Keratinocyte (primary cell): ENCODE data around the gene PHACTR2. TPM values are rescaled to one million over a fixed set of nuclear protein-coding genes. Genes with fewer than 3 reads are reported as not detected.

Source experiments
- DNase-seq: peaks from one replicate; pipeline ENCODE4 v3.0.0-alpha.2; 2011; ENCODE audit warnings: low read depth, missing footprints, low spot score
- FAIRE-seq: peaks from 2 replicates; lab custom pipeline; 2011; peaks lifted over from hg19 to GRCh38; lab: Jason Lieb, UNC
- H2AFZ ChIP-seq: 2 replicates; pipeline ENCODE4 v1.6.0; 2012; ENCODE audit warnings: low read length, control low read depth, inconsistent platforms; ENCODE audit not compliant: control insufficient read depth
- H3K27ac ChIP-seq: 2 replicates; pipeline ENCODE4 v1.5.1; 2011; ENCODE audit warnings: low read length; ENCODE audit not compliant: control insufficient read depth, insufficient read depth
- H3K27me3 ChIP-seq: 3 replicates; pipeline ENCODE4 v1.6.0; 2011; ENCODE audit warnings: low read length; ENCODE audit not compliant: control insufficient read depth, insufficient read depth; ENCODE audit errors: extremely low read depth
- H3K36me3 ChIP-seq, 2 experiments: 2 replicates in 1 of 2; 3 replicates in 1 of 2; pipeline ENCODE4 v1.5.1; 2011; ENCODE audit warnings: low read length in 2 of 2, mild to moderate bottlenecking in 1 of 2; ENCODE audit not compliant: control insufficient read depth in 2 of 2, insufficient read depth in 2 of 2; ENCODE audit errors: extremely low read depth in 1 of 2
- H3K4me1 ChIP-seq: 3 replicates; pipeline ENCODE4 v1.5.1; 2011; ENCODE audit warnings: low read length; ENCODE audit not compliant: control insufficient read depth, insufficient read depth; ENCODE audit errors: extremely low read depth
- H3K4me2 ChIP-seq: 3 replicates; pipeline ENCODE4 v1.6.0; 2011; ENCODE audit warnings: low read depth, low read length; ENCODE audit not compliant: control insufficient read depth, insufficient read depth; ENCODE audit errors: extremely low read depth
- H3K4me3 ChIP-seq, 3 experiments: fragments of 200-600 bp in 1 of 3; sonication (generic) in 1 of 3; 2 replicates in 2 of 3; 3 replicates in 1 of 3; pipeline ENCODE4 v1.5.1; 2011 to 2016; ENCODE audit warnings: low read length in 3 of 3, mild to moderate bottlenecking in 3 of 3, control low read depth in 2 of 3, inconsistent platforms in 1 of 3, low read depth in 1 of 3, mixed read lengths in 1 of 3, mixed run types in 1 of 3, moderate library complexity in 1 of 3; ENCODE audit not compliant: control insufficient read depth in 2 of 3, insufficient read depth in 2 of 3; ENCODE audit errors: extremely low read depth in 1 of 3
- H3K79me2 ChIP-seq: 2 replicates; pipeline ENCODE4 v1.6.0; 2012; ENCODE audit warnings: low read length; ENCODE audit not compliant: control insufficient read depth, insufficient read depth
- H3K9ac ChIP-seq: 3 replicates; pipeline ENCODE4 v1.6.0; 2011; ENCODE audit warnings: low read length; ENCODE audit not compliant: control insufficient read depth, insufficient read depth; ENCODE audit errors: extremely low read depth
- H3K9me1 ChIP-seq: 3 replicates; pipeline ENCODE4 v1.6.0; 2011; ENCODE audit warnings: low read length; ENCODE audit not compliant: control insufficient read depth, insufficient read depth; ENCODE audit errors: extremely low read depth
- H3K9me3 ChIP-seq: 2 replicates; pipeline ENCODE4 v1.5.1; 2012; ENCODE audit warnings: low read depth, low read length; ENCODE audit not compliant: control insufficient read depth
- H4K20me1 ChIP-seq: 3 replicates; pipeline ENCODE4 v1.6.0; 2011; ENCODE audit warnings: low read length; ENCODE audit not compliant: control insufficient read depth, insufficient read depth; ENCODE audit errors: extremely low read depth
- CTCF ChIP-seq, 3 experiments: IDR thresholded peaks in 1 of 3; conservative IDR thresholded peaks in 1 of 3; optimal IDR thresholded peaks in 1 of 3; 2 replicates in 2 of 3; 3 replicates in 1 of 3; pipeline versions ENCODE3 to v1.5.1; 2011; ENCODE audit warnings: low read length in 3 of 3, mild to moderate bottlenecking in 3 of 3, moderate library complexity in 2 of 3, control low read depth in 1 of 3, inconsistent platforms in 1 of 3; ENCODE audit not compliant: insufficient read depth in 2 of 3; ENCODE audit errors: extremely low read depth in 1 of 3
- EZH2 ChIP-seq: IDR thresholded peaks from one replicate; pipeline ENCODE4 v1.6.1; 2012; ENCODE audit warnings: inconsistent platforms, mild to moderate bottlenecking, low read length, moderate library complexity
- dilution Hi-C: fragments of 300-500 bp; cut with MboI; formaldehyde crosslinking; loops from one replicate; pipeline ENCODE4 v1.7.0; 2020; ENCODE audit warnings: low sequenced_read_pairs; ENCODE audit not compliant: extremely low pct_ligation_motif_present
- polyA plus RNA-seq, 5 experiments: library from polyadenylated mRNA; depleted of rRNA in 3 of 5; stranded (reverse) in 3 of 5; stranded (forward) in 1 of 5; unstranded in 1 of 5; fragments of >200 nt; gene quantifications; 1 replicate in 1 of 5; 2 replicates in 3 of 5; 3 replicates in 1 of 5; pipeline versions ENCODE4 v1.2.1 to v1.2.3, GENCODE V29; 2011 to 2012; ENCODE audit warnings: missing spikeins in 2 of 5, low read depth in 1 of 5, low replicate concordance in 1 of 5

PHACTR2 gene
- polyA plus RNA-seq, 1 donor (not counting 4 experiments of a cell fraction or from before 2014, with no cell fraction given), result 9.4 TPM

GRCh38 chr6:143842461-143842901 is 164.7 kb downstream of the PHACTR2 start:
- no peaks in the 10 kb centered on the region for H3K27me3 ChIP-seq
- H4K20me1 ChIP-seq, result no peaks in the 10 kb centered on the region
- no peak for TF ChIP-seq EZH2
- TF ChIP-seq CTCF (optimal IDR thresholded peaks at IDR 0.05 in 1 of 3, IDR thresholded peaks at IDR 0.05 in 1 of 3, conservative IDR thresholded peaks at IDR 0.05 in 1 of 3; ENCODE audit: extremely low read depth in 1 of 3, insufficient read depth in 2 of 3, low read length in 3 of 3), result no peak
- peak overlapping the region; percentile 99 for H2AFZ ChIP-seq
- H3K4me2 ChIP-seq, result peak overlapping the region; percentile 96
- H3K4me1 ChIP-seq, result peaks cover 7% of the 10 kb centered on the region
- H3K27ac ChIP-seq, result peak overlapping the region; percentile 96
- peaks cover 37% of the 10 kb centered on the region for H3K79me2 ChIP-seq
- no peak for FAIRE-seq
- H3K36me3 ChIP-seq, result peaks cover under 1 to 15% of the 10 kb centered on the region in 2 experiments
- H3K4me3 ChIP-seq, result peak overlapping the region; percentile 70 to 98 (median 90)
- DNase-seq, result no peak
- H3K9me1 ChIP-seq, result no peaks in the 10 kb centered on the region
- H3K9me3 ChIP-seq, result no peaks in the 10 kb centered on the region
- H3K9ac ChIP-seq, result peak overlapping the region; percentile 97
- dilution Hi-C loops, result no loop called here

- dilution Hi-C loops, result no loop called here
- H3K79me2 ChIP-seq, result peaks cover 39% of the 10 kb centered on the region
- no peaks in the 10 kb centered on the region for H3K9me3 ChIP-seq
- DNase-seq, result peak; percentile 67
- H3K27ac ChIP-seq, result peak within 1 kb of the TSS; percentile 96
- H3K4me1 ChIP-seq, result peaks cover 7% of the 10 kb centered on the region
- no peaks in the 10 kb centered on the region for H4K20me1 ChIP-seq
- H3K27me3 ChIP-seq, result no peaks in the 10 kb centered on the region
- peak within 1 kb of the TSS; percentile 96 for H3K4me2 ChIP-seq
- H3K9me1 ChIP-seq, result no peaks in the 10 kb centered on the region
- FAIRE-seq, result peak; percentile 79
- peaks cover 4 to 17% of the 10 kb centered on the region in 2 experiments for H3K36me3 ChIP-seq
- H2AFZ ChIP-seq, result peak within 1 kb of the TSS; percentile 99
- no peak for TF ChIP-seq CTCF (optimal IDR thresholded peaks at IDR 0.05 in 1 of 3, IDR thresholded peaks at IDR 0.05 in 1 of 3, conservative IDR thresholded peaks at IDR 0.05 in 1 of 3; ENCODE audit: extremely low read depth in 1 of 3, insufficient read depth in 2 of 3, low read length in 3 of 3)
- no peak for TF ChIP-seq EZH2
- H3K9ac ChIP-seq, result peak within 1 kb of the TSS; percentile 97
- peak within 1 kb of the TSS; percentile 70 to 98 (median 90) for H3K4me3 ChIP-seq
Measured at GRCh38 chr6:143842902-143843676, 165.3 kb downstream of the PHACTR2 start, which contains the start of gene LTV1. LTV1 (plus strand) TSS chr6:143843338; CDS start chr6:143843478, 140 bp downstream.
